Adipose tissue (tissue), 3 donors: Measurements from ENCODE around the gene TUNAR. TPM values are rescaled to one million over a fixed set of nuclear protein-coding genes. Genes with fewer than 3 reads are reported as not detected.

Source experiments
- H3K27ac ChIP-seq: one replicate; pipeline ENCODE4 v1.5.1; 2013; ENCODE audit warnings: low read depth, low read length
- WGBS, 3 donors: extraction: QIAGEN DNeasy Blood & Tissue Kit; methylation state at CpG; one replicate each; pipeline ENCODE4 v1.1.7; 2013; 5-methylcytosine and 5-hydroxymethylcytosine counted together
- polyA plus RNA-seq, 3 donors: library from polyadenylated mRNA; stranded (reverse); fragments of 200-250 nt; gene quantifications; one replicate each; pipeline ENCODE4 v1.2.3, GENCODE V29; 2013
- donor health status: healthy with polysubstance abuse.
- donor health status: Bipolar disorder and iron deficiency.
- donor health status: healthy.

TUNAR gene
- polyA plus RNA-seq, 3 donors = 1.3 TPM; not detected in 2

GRCh38 chr14:95901054-95901453, 24.4 kb downstream of the TUNAR start:
- WGBS, 3 donors = 53 to 62% (median 59%) methylated on average over 6 of the region's 6 CpGs
- no peak overlapping the region for H3K27ac ChIP-seq

GRCh38 chr14:95902273-95902826, 25.7 kb downstream of the TUNAR start:
- 68 to 81% (median 80%) methylated on average over 10 of the region's 10 CpGs for WGBS, 3 donors
- no peak overlapping the region for H3K27ac ChIP-seq

- 74 to 89% (median 85%) methylated on average over 5 of the region's 5 CpGs for WGBS, 3 donors
- no peak overlapping the region for H3K27ac ChIP-seq
Measured at GRCh38 chr14:95903165-95903564, 26.5 kb downstream of the TUNAR start.

GRCh38 chr14:95903616-95904107, 27.0 kb downstream of the TUNAR start:
- no peak overlapping the region for H3K27ac ChIP-seq
- 57 to 79% (median 75%) methylated on average over 4 of the region's 4 CpGs for WGBS, 3 donors

DNA sequence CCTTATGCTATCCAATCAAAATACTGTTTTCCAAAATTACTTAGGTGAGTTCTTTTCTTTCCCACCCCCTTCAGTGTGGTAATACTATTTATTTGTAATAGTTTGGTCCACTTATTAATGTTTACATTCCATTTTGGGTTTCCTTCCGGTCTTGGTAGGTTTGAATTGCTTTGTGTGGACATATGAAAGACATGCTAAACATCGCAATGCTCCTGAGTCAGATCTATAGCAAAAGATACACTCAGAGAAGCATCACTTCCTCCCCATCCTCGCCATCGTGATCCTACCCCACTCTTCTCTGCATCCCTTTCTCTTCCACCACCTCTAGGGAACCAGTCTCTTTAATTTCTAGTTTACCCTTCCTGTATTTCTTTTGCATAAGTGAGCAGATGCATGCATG, 30.0 kb downstream of the TUNAR start:
- no peak overlapping the region for H3K27ac ChIP-seq
- 69 to 85% (median 76%) methylated on average over 4 of the region's 4 CpGs for WGBS, 3 donors

GRCh38 chr14:95910628-95911027, 34.0 kb downstream of the TUNAR start:
- WGBS, 3 donors = 29 to 59% (median 52%) methylated on average over 4 of the region's 4 CpGs
- H3K27ac ChIP-seq = no peak overlapping the region

DNA sequence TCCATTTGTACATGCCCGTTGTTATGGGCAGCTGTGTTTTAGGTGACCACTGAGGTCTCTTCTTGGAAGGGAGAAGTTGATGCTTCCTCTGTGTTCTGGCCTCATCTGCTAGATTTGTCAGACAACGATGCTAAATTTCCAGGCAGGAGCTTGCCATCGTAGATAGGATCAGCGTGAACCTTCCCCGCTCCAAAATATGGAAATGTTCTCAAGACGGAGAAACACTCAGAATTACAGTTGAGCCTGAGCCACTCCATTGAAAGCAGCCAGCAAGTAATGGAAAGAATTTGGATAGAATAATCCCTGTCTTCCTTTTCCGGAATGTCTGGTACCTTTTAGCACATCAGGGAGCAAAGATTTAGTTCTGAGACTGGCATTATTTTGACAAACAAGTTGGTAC, 34.8 kb downstream of the TUNAR start:
- no peak overlapping the region for H3K27ac ChIP-seq
- WGBS, 3 donors = 91 to 93% (median 93%) methylated on average over 7 of the region's 7 CpGs

- WGBS, 3 donors = 27 to 38% (median 37%) methylated on average over 7 of the region's 7 CpGs
- H3K27ac ChIP-seq = no peak overlapping the region
Measured at GRCh38 chr14:95915330-95915729, 38.7 kb downstream of the TUNAR start.

GRCh38 chr14:95918466-95918865, 41.8 kb downstream of the TUNAR start:
- 6 to 8% (median 6%) methylated on average over 6 of the region's 6 CpGs for WGBS, 3 donors
- no peak overlapping the region for H3K27ac ChIP-seq

DNA sequence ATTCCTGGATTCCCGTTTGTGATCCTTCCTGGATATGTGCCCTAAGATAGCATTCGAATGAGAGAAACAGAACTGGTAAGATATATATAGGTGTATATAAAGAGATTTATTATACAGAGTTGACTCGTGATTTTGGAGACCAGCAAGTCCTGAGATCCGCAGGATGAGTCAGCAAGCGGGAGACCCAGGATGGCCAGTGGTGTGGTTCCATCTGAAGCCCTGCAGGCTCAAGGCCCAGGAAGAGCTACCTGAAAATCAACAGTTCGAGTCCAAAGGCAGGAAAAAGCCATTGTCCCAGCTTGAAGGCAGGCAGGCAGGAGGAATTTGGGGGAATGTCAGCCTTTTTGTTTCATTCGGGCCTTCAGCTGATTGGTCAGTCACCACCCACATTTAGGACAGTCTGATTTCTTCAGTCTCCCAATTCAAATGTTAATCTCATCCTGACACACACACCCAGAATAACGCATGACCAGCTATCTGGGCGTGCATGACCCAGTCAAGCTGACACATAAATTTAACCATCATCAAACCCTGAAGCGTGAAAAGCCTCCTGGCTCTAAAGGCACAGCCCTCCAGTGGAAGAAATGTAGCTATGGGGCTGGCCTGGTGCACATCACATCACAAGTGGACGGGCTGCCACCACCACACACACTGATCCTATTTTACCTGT, 44.3 kb downstream of the TUNAR start:
- WGBS, 3 donors = 70 to 73% (median 72%) methylated on average over 11 of the region's 11 CpGs
- H3K27ac ChIP-seq = no peak overlapping the region

DNA sequence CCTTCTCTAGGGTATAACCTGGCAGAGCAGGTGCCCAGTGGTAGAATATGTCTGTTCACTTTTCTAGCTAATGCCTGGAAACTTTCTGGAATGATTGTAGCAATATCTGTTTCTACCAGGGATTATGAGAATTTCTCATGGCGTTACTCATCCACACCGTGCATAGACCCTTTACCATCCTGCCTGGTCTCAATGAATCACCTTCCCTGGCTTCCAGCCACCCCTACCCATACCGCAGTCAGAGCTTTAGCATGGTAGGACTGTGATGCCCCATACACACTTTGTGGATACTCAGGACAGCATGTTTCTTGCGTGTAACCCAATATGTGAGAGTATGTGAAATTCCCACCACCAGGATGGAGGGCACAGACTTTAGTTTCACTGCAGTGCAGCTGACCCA, 45.4 kb downstream of the TUNAR start:
- H3K27ac ChIP-seq = no peak overlapping the region
- 88 to 95% (median 94%) methylated on average over 4 of the region's 4 CpGs for WGBS, 3 donors

GRCh38 chr14:95928751-95929150, 52.1 kb downstream of the TUNAR start:
- H3K27ac ChIP-seq = no peak overlapping the region
- 44 to 60% (median 58%) methylated on average over 2 of the region's 2 CpGs for WGBS, 3 donors

DNA sequence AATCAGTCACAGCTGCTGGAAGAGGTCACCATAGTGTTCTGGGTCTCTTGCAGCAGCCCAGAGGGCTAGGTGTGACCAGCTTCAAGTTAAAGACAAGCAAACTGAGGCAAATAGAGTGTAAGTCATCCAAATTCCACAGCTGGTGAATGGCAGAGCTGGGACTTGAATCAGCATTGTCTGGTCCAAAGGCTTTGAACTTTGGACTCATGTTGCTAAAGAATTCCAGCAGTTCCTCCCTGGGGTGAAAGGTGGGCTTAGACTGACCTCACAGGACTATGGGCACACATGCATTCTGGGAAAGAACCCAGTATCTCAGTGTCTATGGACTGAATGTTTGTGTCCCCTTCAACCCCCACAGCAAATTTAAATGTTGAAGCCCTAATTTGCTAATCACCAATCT, 54.8 kb downstream of the TUNAR start:
- H3K27ac ChIP-seq = no peak overlapping the region

GRCh38 chr14:95935228-95935822, 58.7 kb downstream of the TUNAR start:
- WGBS, 3 donors = 15 to 27% (median 24%) methylated on average over 2 of the region's 2 CpGs
- no peak overlapping the region for H3K27ac ChIP-seq

DNA sequence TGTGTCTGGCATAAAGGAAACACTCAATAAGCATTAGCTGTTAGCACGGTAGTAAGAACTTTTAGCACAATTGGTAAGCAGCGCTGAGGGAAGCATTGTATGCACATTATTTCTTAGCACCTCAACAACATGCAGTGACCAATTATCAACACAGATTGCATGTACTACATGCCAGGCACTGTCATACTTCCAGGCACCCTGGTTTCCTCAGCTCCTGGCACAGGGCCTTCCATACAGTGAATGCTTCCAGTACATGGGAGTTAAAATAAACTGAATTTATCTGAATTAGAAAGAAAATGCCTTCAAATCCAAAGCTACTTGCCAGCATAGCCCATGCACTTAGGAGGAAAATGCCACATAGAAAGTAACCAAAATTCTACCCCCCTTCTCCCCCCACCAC, 59.4 kb downstream of the TUNAR start:
- H3K27ac ChIP-seq = no peak overlapping the region
- WGBS, 3 donors = 76 to 86% (median 80%) methylated on average over 2 of the region's 2 CpGs

- H3K27ac ChIP-seq = no peak overlapping the region
- 65 to 72% (median 72%) methylated on average over 4 of the region's 4 CpGs for WGBS, 3 donors
Measured at GRCh38 chr14:95939335-95939734, 62.7 kb downstream of the TUNAR start.

- WGBS, 3 donors = 23 to 37% (median 28%) methylated on average over 2 of the region's 2 CpGs
- no peak overlapping the region for H3K27ac ChIP-seq
Measured at GRCh38 chr14:95941897-95942296, 65.3 kb downstream of the TUNAR start.

GRCh38 chr14:95943699-95944098, 67.1 kb downstream of the TUNAR start:
- 19 to 33% (median 29%) methylated on average over 4 of the region's 4 CpGs for WGBS, 3 donors
- H3K27ac ChIP-seq = no peak overlapping the region

DNA sequence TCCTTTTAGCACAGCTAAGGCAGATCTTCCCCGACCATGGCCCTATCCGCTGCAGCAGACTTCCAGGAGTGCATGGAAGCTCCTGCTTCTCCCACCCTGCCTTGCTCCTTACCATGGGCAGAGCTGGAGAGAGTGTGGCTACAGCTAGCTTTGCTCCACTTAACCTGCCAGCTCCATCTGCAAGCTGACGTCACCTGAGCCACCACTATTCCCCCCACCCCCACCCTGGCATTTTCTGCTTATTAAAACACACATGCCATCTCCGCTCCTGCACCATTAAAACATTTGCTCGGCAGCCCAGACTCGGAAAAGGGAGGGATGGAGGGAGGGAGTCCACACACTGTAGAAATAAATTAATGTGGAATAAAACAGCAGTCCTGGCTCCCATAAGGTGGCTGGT, 67.8 kb downstream of the TUNAR start:
- H3K27ac ChIP-seq = no peak overlapping the region
- WGBS, 3 donors = 40 to 68% (median 55%) methylated on average over 5 to 6 of the region's 6 CpGs

DNA sequence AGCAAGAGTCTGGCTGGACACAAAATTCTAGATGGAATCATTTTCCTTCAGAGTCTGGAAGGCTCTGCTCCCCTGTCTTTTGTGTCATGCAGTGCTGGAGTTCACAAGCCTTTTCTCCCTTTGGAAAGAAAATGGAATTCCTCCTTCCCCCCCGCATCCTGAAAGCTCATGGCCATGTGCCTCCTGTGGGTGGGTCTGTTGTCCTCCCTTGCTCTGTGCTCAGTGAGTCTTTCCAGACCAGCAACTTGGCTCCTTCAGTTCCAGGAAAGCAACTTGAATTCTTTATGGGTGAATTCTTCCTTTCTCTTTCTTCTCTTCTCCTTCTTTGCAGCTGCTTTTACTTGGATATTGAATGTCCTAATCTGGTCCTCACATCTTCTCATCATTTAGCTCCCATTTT, 70.2 kb downstream of the TUNAR start:
- 30 to 54% (median 50%) methylated on average over 1 of the region's 1 CpG for WGBS, 3 donors
- no peak overlapping the region for H3K27ac ChIP-seq
